ENCODE measurements around the gene FAM53B. TPM values are rescaled to one million over a fixed set of nuclear protein-coding genes. Genes with fewer than 3 reads are reported as not detected.

Gene FAM53B
- total RNA-seq, 1 donor from 2014 or later = 39.8 TPM

DNA sequence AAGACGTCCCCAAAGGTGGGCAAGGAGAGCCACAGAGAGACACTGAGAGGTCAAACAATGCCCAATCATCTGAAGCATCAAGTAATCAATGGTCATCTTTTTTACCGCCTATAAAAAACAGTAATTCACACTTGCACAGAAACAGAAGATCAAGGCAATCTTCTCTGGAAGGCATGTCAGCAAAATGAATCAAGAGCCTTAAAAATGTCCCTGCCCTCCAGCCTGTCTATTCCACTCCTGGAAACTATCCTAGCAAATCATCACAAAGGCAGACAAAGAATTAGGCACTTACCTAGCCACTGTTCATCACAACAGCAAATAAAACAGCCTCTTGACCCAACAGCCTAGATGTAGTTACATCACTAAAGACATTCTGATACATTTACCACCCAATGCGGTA, 48.9 kb downstream of the FAM53B start:
- H3K27me3 Mint-ChIP-seq = no peaks in the 10 kb centered on the region
- TF ChIP-seq, protein P1, sequence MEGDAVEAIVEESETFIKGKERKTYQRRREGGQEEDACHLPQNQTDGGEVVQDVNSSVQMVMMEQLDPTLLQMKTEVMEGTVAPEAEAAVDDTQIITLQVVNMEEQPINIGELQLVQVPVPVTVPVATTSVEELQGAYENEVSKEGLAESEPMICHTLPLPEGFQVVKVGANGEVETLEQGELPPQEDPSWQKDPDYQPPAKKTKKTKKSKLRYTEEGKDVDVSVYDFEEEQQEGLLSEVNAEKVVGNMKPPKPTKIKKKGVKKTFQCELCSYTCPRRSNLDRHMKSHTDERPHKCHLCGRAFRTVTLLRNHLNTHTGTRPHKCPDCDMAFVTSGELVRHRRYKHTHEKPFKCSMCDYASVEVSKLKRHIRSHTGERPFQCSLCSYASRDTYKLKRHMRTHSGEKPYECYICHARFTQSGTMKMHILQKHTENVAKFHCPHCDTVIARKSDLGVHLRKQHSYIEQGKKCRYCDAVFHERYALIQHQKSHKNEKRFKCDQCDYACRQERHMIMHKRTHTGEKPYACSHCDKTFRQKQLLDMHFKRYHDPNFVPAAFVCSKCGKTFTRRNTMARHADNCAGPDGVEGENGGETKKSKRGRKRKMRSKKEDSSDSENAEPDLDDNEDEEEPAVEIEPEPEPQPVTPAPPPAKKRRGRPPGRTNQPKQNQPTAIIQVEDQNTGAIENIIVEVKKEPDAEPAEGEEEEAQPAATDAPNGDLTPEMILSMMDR (IDR thresholded peaks at IDR 0.05; ENCODE audit: unreplicated experiment) = no peak
- H3K36me3 Mint-ChIP-seq (ENCODE audit: insufficient read depth) = peaks cover 9% of the 10 kb centered on the region
- no peak overlapping the region for H3K4me3 Mint-ChIP-seq (ENCODE audit: low read depth)
- no peak for DNase-seq (ENCODE audit: low spot score, unreplicated experiment)
- H3K4me1 Mint-ChIP-seq (ENCODE audit: low read depth) = peaks cover 16% of the 10 kb centered on the region
- no peak overlapping the region for H3K27ac Mint-ChIP-seq
- no peaks in the 10 kb centered on the region for H3K9me3 Mint-ChIP-seq (ENCODE audit: low read depth)

DNA sequence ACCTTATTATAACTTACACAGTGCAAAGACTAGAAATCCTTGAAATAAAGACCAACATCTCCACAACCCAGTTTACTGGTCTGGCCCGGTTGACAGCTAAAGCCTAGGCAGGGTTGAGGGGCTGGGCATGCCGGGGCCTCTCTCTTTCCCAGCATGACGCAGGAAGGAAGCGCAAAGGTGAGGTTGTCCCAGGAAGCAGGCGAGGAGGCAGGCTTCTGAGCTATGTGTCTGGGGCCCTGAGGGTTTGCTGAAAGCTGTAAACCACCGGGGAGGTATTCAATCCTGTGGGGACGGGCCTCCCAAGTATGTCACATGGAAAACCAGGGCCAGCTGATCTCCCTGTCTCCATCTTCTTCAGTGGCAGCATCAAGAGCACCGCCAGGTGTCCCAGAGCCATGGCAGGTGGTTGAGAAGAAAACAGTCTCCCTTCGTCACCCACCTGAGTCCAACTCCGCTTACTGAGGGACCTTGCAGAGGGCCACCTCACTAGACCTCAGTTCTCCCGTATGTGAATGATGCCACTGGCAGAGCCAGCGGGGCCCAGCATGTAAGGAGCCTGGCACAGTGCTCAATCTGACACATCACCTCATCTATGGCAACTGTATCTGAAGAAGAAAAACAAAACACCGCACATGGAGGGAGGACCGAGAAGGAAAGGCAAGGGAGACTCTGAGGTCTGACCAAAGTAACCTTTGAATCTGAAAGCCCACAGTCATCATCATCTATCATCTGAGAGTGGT, 49.5 kb downstream of the FAM53B start:
- Mint-ChIP-seq H3K27me3 (no peaks in the 10 kb centered on the region), H3K4me1 (ENCODE audit: low read depth) (peaks cover 16% of the 10 kb centered on the region), H3K36me3 (ENCODE audit: insufficient read depth) (peaks cover 9% of the 10 kb centered on the region), H3K9me3 (ENCODE audit: low read depth) (no peaks in the 10 kb centered on the region), H3K4me3 (ENCODE audit: low read depth) (no peak overlapping the region), H3K27ac (peak overlapping the region; percentile 84)
- DNase-seq (ENCODE audit: low spot score, unreplicated experiment) = no peak
- TF ChIP-seq, protein P1 (IDR thresholded peaks at IDR 0.05; ENCODE audit: unreplicated experiment) = no peak

DNA sequence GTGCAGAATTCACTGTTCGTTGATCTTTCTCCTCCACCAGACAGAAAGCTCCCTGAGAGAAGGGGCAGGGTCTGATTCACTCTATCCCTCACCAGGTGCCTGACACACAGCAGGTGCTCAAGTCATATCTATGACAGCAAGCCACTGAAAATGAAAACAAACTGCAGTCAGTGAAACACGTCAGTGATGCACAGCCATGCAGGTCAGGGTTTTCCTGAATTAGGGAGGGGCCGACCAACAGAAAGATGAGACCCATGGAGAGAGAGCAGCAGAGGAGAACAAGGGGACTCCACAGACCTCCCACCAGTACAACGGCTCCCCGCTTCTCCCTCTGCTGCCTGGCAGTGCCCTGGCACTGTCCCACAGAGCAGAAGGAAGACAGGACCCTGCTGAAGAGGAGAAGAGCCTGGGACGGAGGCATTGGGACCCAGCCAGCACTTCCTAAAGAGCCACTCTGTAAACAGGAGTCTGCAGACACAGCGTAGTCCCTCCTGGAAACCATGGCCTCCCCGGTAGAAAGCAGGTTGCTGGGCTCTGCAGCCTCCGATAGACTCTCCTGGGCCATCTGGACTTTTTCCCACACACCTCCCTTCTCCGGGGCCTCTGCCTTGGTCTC, 50.3 kb downstream of the FAM53B start:
- H3K4me1 Mint-ChIP-seq (ENCODE audit: low read depth) = peaks cover 16% of the 10 kb centered on the region
- TF ChIP-seq, protein P1 (IDR thresholded peaks at IDR 0.05; ENCODE audit: unreplicated experiment) = no peak
- no peaks in the 10 kb centered on the region for H3K9me3 Mint-ChIP-seq (ENCODE audit: low read depth)
- no peak overlapping the region for H3K4me3 Mint-ChIP-seq (ENCODE audit: low read depth)
- no peaks in the 10 kb centered on the region for H3K27me3 Mint-ChIP-seq
- H3K36me3 Mint-ChIP-seq (ENCODE audit: insufficient read depth) = peaks cover 10% of the 10 kb centered on the region
- no peak for DNase-seq (ENCODE audit: low spot score, unreplicated experiment)
- H3K27ac Mint-ChIP-seq = peak overlapping the region; percentile 86

DNA sequence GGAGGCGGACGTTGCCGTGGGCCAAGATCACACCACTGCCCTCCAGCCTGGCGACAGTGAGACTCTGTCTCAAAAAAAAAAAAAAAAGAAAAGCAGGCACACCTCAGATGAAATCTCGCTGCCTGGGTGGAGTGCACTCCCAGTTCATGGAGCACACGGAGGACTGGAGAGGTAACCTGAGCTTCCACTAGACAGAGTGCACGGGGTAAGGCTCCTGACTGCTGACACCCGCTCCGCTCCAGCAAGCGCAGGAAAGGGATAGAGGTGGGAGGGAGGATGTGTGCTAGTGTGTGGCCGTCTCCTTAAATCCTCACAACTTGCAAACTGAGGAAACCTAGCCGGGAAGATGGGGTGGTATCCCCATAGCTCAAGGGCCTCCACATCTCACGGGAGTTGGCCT, 50.8 kb downstream of the FAM53B start:
- Mint-ChIP-seq H3K4me1 (ENCODE audit: low read depth) (peaks cover 15% of the 10 kb centered on the region), H3K27me3 (no peaks in the 10 kb centered on the region), H3K27ac (peak overlapping the region; percentile 86), H3K9me3 (ENCODE audit: low read depth) (no peaks in the 10 kb centered on the region), H3K4me3 (ENCODE audit: low read depth) (no peak overlapping the region), H3K36me3 (ENCODE audit: insufficient read depth) (peaks cover 10% of the 10 kb centered on the region)
- DNase-seq (ENCODE audit: low spot score, unreplicated experiment) = no peak
- TF ChIP-seq, protein P1 (IDR thresholded peaks at IDR 0.05; ENCODE audit: unreplicated experiment) = no peak

DNA sequence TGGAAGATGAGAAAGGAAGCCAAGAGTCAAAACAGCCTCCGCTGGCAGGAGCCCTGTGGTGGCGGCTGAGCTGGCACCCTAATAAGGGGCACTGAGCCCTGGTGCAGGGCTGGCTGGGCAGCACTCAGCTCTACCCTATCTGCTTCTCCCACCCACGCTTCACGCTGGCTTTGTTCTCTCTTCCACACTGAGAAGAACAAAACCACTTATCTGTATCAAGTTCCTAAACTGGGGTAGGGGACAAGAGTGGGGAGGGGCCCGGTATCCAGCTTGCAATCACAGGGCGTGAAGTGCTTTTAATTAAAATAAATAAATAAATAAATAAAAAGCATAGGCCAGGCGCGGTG, 52.1 kb downstream of the FAM53B start:
- Mint-ChIP-seq H3K27ac (no peak overlapping the region), H3K36me3 (ENCODE audit: insufficient read depth) (peaks cover 10% of the 10 kb centered on the region), H3K9me3 (ENCODE audit: low read depth) (no peaks in the 10 kb centered on the region), H3K27me3 (no peaks in the 10 kb centered on the region), H3K4me1 (ENCODE audit: low read depth) (peaks cover 15% of the 10 kb centered on the region), H3K4me3 (ENCODE audit: low read depth) (no peak overlapping the region)
- no peak for DNase-seq (ENCODE audit: low spot score, unreplicated experiment)
- TF ChIP-seq, protein P1 (IDR thresholded peaks at IDR 0.05; ENCODE audit: unreplicated experiment) = no peak

All from progenitor cell of endocrine pancreas (in vitro differentiated cells).